ENCODE results near the gene RHBDD2. TPM values are rescaled to one million over a fixed set of nuclear protein-coding genes. Genes with fewer than 3 reads are reported as not detected.
A peak's percentile ranks its signal among the peaks of the same experiment; 100 is the strongest.

RHBDD2 gene
- total RNA-seq, 3 donors from 2014 or later: 36.6 to 47.7 (median 39.0) TPM

- DNase-seq (ENCODE audit: low spot score in 2 of 2): no peak
- no peak overlapping the region for H3K27ac ChIP-seq
- H3K9me3 ChIP-seq: no peaks in the 10 kb centered on the region
- intact Hi-C loops (cut with DNase I; ENCODE audit: low total_unique reads): no loop called here
- no peaks in the 10 kb centered on the region for H3K4me1 ChIP-seq
- H3K36me3 ChIP-seq: no peaks in the 10 kb centered on the region
- TF ChIP-seq CTCF (IDR thresholded peaks at IDR 0.05): no peak
- TF ChIP-seq POLR2A (IDR thresholded peaks at IDR 0.05): no peak
- no peak for TF ChIP-seq POLR2AphosphoS5 (IDR thresholded peaks at IDR 0.05)
- H3K4me3 ChIP-seq: no peak overlapping the region
- H3K27me3 ChIP-seq: no peaks in the 10 kb centered on the region
These were observed 49.7 kb downstream of the RHBDD2 start for GRCh38 chr7:75928568-75928914.

- Histone ChIP-seq H3K9me3 (peaks cover 7 to 9% of the 10 kb centered on the region in 2 donors), H3K4me1 (no peaks in the 10 kb centered on the region), H3K4me3 (no peak overlapping the region), H3K27me3 (no peaks in the 10 kb centered on the region), H3K36me3 (no peaks in the 10 kb centered on the region), H3K27ac (no peak overlapping the region)
- intact Hi-C loops (cut with DNase I; ENCODE audit: low total_unique reads): no loop called here
- DNase-seq (ENCODE audit: low spot score in 2 of 2): no peak
- no peak for TF ChIP-seq POLR2AphosphoS5 (IDR thresholded peaks at IDR 0.05)
- TF ChIP-seq POLR2A (IDR thresholded peaks at IDR 0.05): no peak
- TF ChIP-seq CTCF (IDR thresholded peaks at IDR 0.05): no peak
These were observed 52.8 kb downstream of the RHBDD2 start for GRCh38 chr7:75931680-75932079.

GRCh38 chr7:75937958-75938786 lies 59.3 kb downstream of the RHBDD2 start:
- no peaks in the 10 kb centered on the region for H3K4me1 ChIP-seq
- peaks cover 7 to 9% of the 10 kb centered on the region in 2 donors for H3K9me3 ChIP-seq
- H3K4me3 ChIP-seq: no peak overlapping the region
- no peaks in the 10 kb centered on the region for H3K36me3 ChIP-seq
- no peaks in the 10 kb centered on the region for H3K27me3 ChIP-seq
- intact Hi-C loops (cut with DNase I; ENCODE audit: low total_unique reads): no loop called here
- peak overlapping the region in 1 of 2 donors; percentile 66 for H3K27ac ChIP-seq
- DNase-seq (ENCODE audit: low spot score in 2 of 2): peak in 1 of 2 donors; percentile 24
- peak; percentile 36 to 86 (median 42) for TF ChIP-seq POLR2AphosphoS5 (IDR thresholded peaks at IDR 0.05)
- TF ChIP-seq CTCF (IDR thresholded peaks at IDR 0.05): no peak
- TF ChIP-seq POLR2A (IDR thresholded peaks at IDR 0.05): no peak

Other genes starting within 250 kb of the RHBDD2 start
- gene HIP1, start 140.1 kb upstream of the RHBDD2 start, total RNA-seq: 10 to 100 TPM; 20.6 to 24.6 (median 23.8) TPM
- gene CCL26, start 106.8 kb upstream of the RHBDD2 start, total RNA-seq: 1 to 10 TPM in 1 of 3 donors, under 1 TPM in 1, not detected in 1; 0.59 to 1.3 TPM
- gene CCL24, start 65.2 kb upstream of the RHBDD2 start, total RNA-seq: 1 to 10 TPM in 1 of 3 donors, not detected in 2; 1.3 TPM
- gene POR, start 36.1 kb downstream of the RHBDD2 start, total RNA-seq: 100 to 1,000 TPM in 1 of 3 donors, 10 to 100 TPM in 2; 62.1 to 123 (median 87.7) TPM
- 10 to 100 TPM; 27.2 to 52.0 (median 42.9) TPM for gene TMEM120A, start 115.6 kb downstream of the RHBDD2 start, total RNA-seq
- 10 to 100 TPM; 27.5 to 38.3 (median 28.3) TPM for gene STYXL1, start 169.0 kb downstream of the RHBDD2 start, total RNA-seq
- 10 to 100 TPM; 52.0 to 63.3 (median 61.8) TPM for gene MDH2, start 169.1 kb downstream of the RHBDD2 start, total RNA-seq

All from breast epithelium (tissue), 4 donors.